Epithelial cell of proximal tubule (primary cell): ENCODE data around the gene MEF2C. TPM values are rescaled to one million over a fixed set of nuclear protein-coding genes. Genes with fewer than 3 reads are reported as not detected.

Experiments
- DNase-seq: peaks from one replicate; pipeline ENCODE4 v3.0.0-alpha.2; 2011; ENCODE audit warnings: low read depth
- H3K4me3 ChIP-seq: 2 replicates; pipeline ENCODE4 v1.5.1; 2011; ENCODE audit warnings: low read depth, mild to moderate bottlenecking, low read length
- CTCF ChIP-seq: conservative IDR thresholded peaks from 2 replicates; pipeline ENCODE4 v1.5.1; 2012; ENCODE audit warnings: low read depth, mild to moderate bottlenecking, low read length
- total RNA-seq: library from RNA; depleted of rRNA; stranded (reverse); fragments of >200 nt; gene quantifications from 2 replicates; pipeline ENCODE4 v1.2.3, GENCODE V29; 2015

Gene MEF2C
- total RNA-seq, 1 donor from 2014 or later: 6.3 TPM

- H3K4me3 ChIP-seq: no peak overlapping the region
- no peak for TF ChIP-seq CTCF
- no peak for DNase-seq
Measured at GRCh38 chr5:88772831-88773230, 110.2 kb downstream of the MEF2C start.

GRCh38 chr5:88772047-88772446, 110.9 kb downstream of the MEF2C start:
- DNase-seq: no peak
- H3K4me3 ChIP-seq: no peak overlapping the region
- TF ChIP-seq CTCF: no peak

- no peak for DNase-seq
- no peak for TF ChIP-seq CTCF
- no peak overlapping the region for H3K4me3 ChIP-seq
Measured at GRCh38 chr5:88770276-88771257, 112.4 kb downstream of the MEF2C start.

- TF ChIP-seq CTCF: no peak
- H3K4me3 ChIP-seq: no peak overlapping the region
- DNase-seq: no peak
Measured at GRCh38 chr5:88769165-88769564, 113.8 kb downstream of the MEF2C start.

- no peak for TF ChIP-seq CTCF
- no peak for DNase-seq
- no peak overlapping the region for H3K4me3 ChIP-seq
Measured at GRCh38 chr5:88768411-88768810, 114.6 kb downstream of the MEF2C start.

GRCh38 chr5:88765798-88766197, 117.2 kb downstream of the MEF2C start:
- H3K4me3 ChIP-seq: no peak overlapping the region
- DNase-seq: no peak
- TF ChIP-seq CTCF: no peak

GRCh38 chr5:88765171-88765570, 117.8 kb downstream of the MEF2C start:
- TF ChIP-seq CTCF: no peak
- DNase-seq: no peak
- H3K4me3 ChIP-seq: no peak overlapping the region
